Pulmonary artery endothelial cell (primary cell): ENCODE data around the gene CCDC122. TPM values are rescaled to one million over a fixed set of nuclear protein-coding genes. Genes with fewer than 3 reads are reported as not detected.

ENCODE experiments used
- DNase-seq: peaks from one replicate; pipeline ENCODE4 v3.0.0-alpha.2; 2011; ENCODE audit warnings: low read depth, low spot score
- total RNA-seq: library from RNA; depleted of rRNA; stranded (reverse); fragments of >200 nt; gene quantifications from 2 replicates; pipeline ENCODE4 v1.2.3, GENCODE V29; 2014

The CCDC122 gene
- total RNA-seq, 1 donor from 2014 or later: 4.2 TPM

- DNase-seq: no peak
Observed at GRCh38 chr13:43804461-43805070, 75.0 kb downstream of the CCDC122 start.

DNA sequence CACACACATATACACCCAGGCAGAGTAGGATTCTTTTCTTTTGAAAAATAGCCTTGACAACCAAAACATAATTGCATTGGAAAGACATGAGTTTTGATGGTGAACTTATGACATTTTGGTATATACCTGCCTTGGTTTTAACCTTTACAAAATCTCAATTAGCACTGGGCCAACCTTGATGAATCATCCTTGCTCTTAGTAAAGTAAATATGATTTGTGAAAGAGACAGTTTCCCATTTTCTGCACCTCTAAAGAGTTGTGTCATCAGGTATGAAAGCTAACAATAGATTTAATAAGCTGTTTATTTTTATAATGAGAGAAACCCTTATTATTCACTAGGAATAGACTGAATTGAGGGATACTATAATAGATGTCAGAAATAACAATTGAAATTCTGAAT is 77.0 kb downstream of the CCDC122 start:
- no peak for DNase-seq

- DNase-seq: no peak
Observed at GRCh38 chr13:43800828-43801227, 78.7 kb downstream of the CCDC122 start.

- no peak for DNase-seq
Observed at GRCh38 chr13:43799191-43799590, 80.3 kb downstream of the CCDC122 start.

DNA sequence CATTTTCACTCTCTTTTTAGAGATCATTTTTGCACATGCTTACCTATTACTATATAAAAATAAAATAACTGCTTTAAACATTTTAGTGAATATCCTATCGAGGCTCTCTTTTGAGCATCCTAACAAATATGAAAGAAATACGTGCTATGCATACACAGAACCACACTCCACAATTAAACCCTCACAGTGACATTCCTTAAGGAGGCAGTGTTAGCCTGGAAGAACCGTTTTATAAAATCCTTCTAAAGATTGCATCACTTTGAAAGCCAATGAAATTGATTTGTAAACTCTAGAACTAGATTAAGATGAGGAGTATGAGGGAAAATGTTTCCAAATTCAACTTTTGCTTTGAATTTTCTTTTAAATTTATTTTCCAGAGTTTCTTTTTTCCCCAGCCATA is 81.7 kb downstream of the CCDC122 start:
- DNase-seq: no peak

GRCh38 chr13:43797159-43797558 is 82.4 kb downstream of the CCDC122 start:
- DNase-seq: no peak

- DNase-seq: no peak
Observed at GRCh38 chr13:43794416-43794815, 85.1 kb downstream of the CCDC122 start.

DNA sequence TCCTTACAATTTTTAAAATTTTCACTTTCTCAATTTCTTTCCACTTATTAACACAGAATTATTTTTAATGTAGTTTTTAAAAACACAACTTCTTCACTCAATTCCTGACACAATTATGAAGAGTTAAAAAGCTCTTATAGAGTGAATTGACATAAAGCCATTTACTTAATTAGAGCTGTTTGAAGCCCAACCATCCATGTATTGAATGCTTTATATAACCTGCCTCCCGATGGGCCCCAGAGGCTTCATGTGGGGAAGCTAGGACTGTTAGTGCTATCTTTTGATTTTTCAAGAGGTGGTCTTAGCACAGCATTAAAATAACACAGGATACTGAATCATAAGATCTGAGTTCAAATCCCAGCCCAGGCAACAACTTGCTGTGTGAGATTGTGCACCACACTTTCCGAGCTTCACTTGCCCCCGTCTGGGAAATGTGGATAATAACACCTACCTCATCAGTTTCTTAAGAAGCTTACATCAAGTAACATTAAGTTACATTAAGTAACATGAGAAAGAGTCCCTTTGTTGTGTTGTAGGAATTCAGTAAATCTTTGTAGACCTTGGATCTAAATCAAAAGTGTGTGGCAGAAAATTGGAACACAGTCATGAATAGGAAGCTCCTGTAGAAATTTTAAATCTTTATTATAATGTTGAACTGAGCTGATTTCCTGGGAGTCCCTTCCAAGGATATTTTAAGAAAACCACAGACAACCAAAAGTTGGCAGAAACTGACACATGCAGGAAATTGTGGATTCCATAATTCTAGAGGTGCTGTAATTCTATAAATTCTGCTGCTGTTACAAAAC is 87.3 kb downstream of the CCDC122 start:
- DNase-seq: no peak

DNA sequence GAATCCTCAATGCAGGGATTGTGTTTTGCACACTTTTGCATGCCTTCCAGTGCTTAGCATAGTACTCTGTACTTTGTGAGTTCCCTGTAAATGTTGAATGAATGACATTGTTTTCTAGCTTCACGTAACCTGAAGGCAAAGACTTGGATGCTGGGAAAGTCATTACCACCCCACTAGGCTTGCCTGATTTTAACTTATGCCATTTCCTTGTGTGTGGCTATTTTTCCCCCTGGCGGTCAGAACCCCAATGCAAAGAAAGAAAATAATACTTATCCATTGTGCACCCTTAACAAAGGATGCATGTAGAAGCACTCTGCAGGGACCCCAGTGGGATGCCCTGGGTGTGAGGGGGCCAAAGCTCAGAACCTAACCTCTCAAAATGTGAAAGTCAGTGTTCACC is 91.5 kb downstream of the CCDC122 start:
- DNase-seq: no peak

GRCh38 chr13:43787518-43787891 is 92.0 kb downstream of the CCDC122 start:
- DNase-seq: no peak

- DNase-seq: no peak
Observed at GRCh38 chr13:43786766-43787517, 92.6 kb downstream of the CCDC122 start, which contains the start of gene ENOX1. TSS of gene ENOX1 (minus strand) at chr13:43786972.

DNA sequence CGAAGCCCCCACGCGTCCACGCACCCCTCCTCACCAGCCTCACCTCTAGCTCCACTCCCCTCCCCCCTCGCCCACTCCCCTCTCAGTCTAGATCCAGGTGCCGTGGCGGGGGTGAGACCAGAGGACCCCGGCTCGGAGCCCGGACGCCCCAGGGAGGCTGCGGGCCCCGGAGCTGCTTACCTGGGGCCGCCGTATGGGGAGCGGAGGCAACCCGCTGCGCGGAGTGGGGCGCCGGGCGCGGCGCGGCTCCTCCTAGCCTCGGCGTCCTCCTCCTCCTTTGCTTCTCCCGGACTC is 93.1 kb downstream of the CCDC122 start:
- DNase-seq: no peak

Other genes starting within 250 kb of the CCDC122 start
- 0.95 and 7.1 TPM in 2 replicates for gene ENOX1, start 92.8 kb downstream of the CCDC122 start, total RNA-seq
- gene LACC1, start 164 bp upstream of the CCDC122 start, total RNA-seq: 6.6 and 9.3 TPM in 2 replicates